ENCODE data around the gene APLF.

Gene APLF

GRCh38 chr2:68560545-68560944 is 93.2 kb downstream of the APLF start:
- no peak for TF ChIP-seq CTCF (IDR thresholded peaks at IDR 0.05; ENCODE audit: low read depth, low read length)
- no peak overlapping the region for H3K4me3 ChIP-seq (ENCODE audit: low read depth, low read length)

GRCh38 chr2:68561372-68561771 is 94.0 kb downstream of the APLF start:
- no peak for TF ChIP-seq CTCF (IDR thresholded peaks at IDR 0.05; ENCODE audit: low read depth, low read length)
- no peak overlapping the region for H3K4me3 ChIP-seq (ENCODE audit: low read depth, low read length)

GRCh38 chr2:68562934-68563333 is 95.5 kb downstream of the APLF start:
- TF ChIP-seq CTCF (IDR thresholded peaks at IDR 0.05; ENCODE audit: low read depth, low read length), result no peak
- H3K4me3 ChIP-seq (ENCODE audit: low read depth, low read length), result no peak overlapping the region

GRCh38 chr2:68564426-68564825 is 97.0 kb downstream of the APLF start:
- no peak overlapping the region for H3K4me3 ChIP-seq (ENCODE audit: low read depth, low read length)
- TF ChIP-seq CTCF (IDR thresholded peaks at IDR 0.05; ENCODE audit: low read depth, low read length), result no peak

GRCh38 chr2:68565273-68565672 is 97.9 kb downstream of the APLF start:
- no peak overlapping the region for H3K4me3 ChIP-seq (ENCODE audit: low read depth, low read length)
- no peak for TF ChIP-seq CTCF (IDR thresholded peaks at IDR 0.05; ENCODE audit: low read depth, low read length)

- TF ChIP-seq CTCF (IDR thresholded peaks at IDR 0.05; ENCODE audit: low read depth, low read length), result no peak
- no peak overlapping the region for H3K4me3 ChIP-seq (ENCODE audit: low read depth, low read length)
These were observed 98.5 kb downstream of the APLF start for GRCh38 chr2:68565858-68566257.

GRCh38 chr2:68566362-68566761 is 99.0 kb downstream of the APLF start:
- TF ChIP-seq CTCF (IDR thresholded peaks at IDR 0.05; ENCODE audit: low read depth, low read length), result no peak
- no peak overlapping the region for H3K4me3 ChIP-seq (ENCODE audit: low read depth, low read length)

All from WI38 (cell line).